KBM-7 (cell line): ENCODE measurements around the gene NATD1.
A peak's percentile ranks its signal among the peaks of the same experiment; 100 is the strongest.

Experiments used
- DNase-seq: peaks from one replicate; pipeline ENCODE4 v3.0.0-alpha.2; 2015
- in situ Hi-C: fragments of 300-500 bp; cut with MboI; formaldehyde crosslinking; loops from 2 replicates; pipeline ENCODE4 v1.14.3; 2020; ENCODE audit warnings: low sequenced_read_pairs, low pct_unique_long_range_greater_than_20kb, mixed read lengths

Gene NATD1

GRCh38 chr17:21291862-21292261, 38.7 kb upstream of the NATD1 start:
- in situ Hi-C loops = no loop called here
- DNase-seq = no peak

GRCh38 chr17:21291357-21291756, 38.1 kb upstream of the NATD1 start:
- in situ Hi-C loops = no loop called here
- no peak for DNase-seq

- DNase-seq = no peak
- in situ Hi-C loops = no loop called here
Measured at GRCh38 chr17:21289902-21290571, 36.8 kb upstream of the NATD1 start.

- in situ Hi-C loops = no loop called here
- no peak for DNase-seq
Measured at GRCh38 chr17:21289175-21289901, 36.1 kb upstream of the NATD1 start.

GRCh38 chr17:21288571-21289017, 35.4 kb upstream of the NATD1 start:
- DNase-seq = no peak
- in situ Hi-C loops = no loop called here

- DNase-seq = peak; percentile 89
- in situ Hi-C loops = no loop called here
Measured at GRCh38 chr17:21287703-21288449, 34.7 kb upstream of the NATD1 start.

GRCh38 chr17:21286909-21287702, 33.9 kb upstream of the NATD1 start:
- DNase-seq = no peak
- in situ Hi-C loops = no loop called here

- in situ Hi-C loops = no loop called here
- peak; percentile 77 for DNase-seq
Measured at GRCh38 chr17:21286066-21286770, 33.0 kb upstream of the NATD1 start.

- in situ Hi-C loops = no loop called here
- peak; percentile 31 for DNase-seq
Measured at GRCh38 chr17:21285164-21286065, 32.2 kb upstream of the NATD1 start.

- in situ Hi-C loops = no loop called here
- peak; percentile 99 for DNase-seq
Measured at GRCh38 chr17:21284319-21285163, 31.3 kb upstream of the NATD1 start, which contains the start of gene MAP2K3. TSS of gene MAP2K3 (plus strand) at chr17:21284711. CDS start at chr17:21284921, 210 bp downstream.

GRCh38 chr17:21283482-21284318, 30.5 kb upstream of the NATD1 start:
- no peak for DNase-seq
- in situ Hi-C loops = no loop called here

GRCh38 chr17:21282850-21283249, 29.6 kb upstream of the NATD1 start:
- no peak for DNase-seq
- in situ Hi-C loops = no loop called here

- in situ Hi-C loops = no loop called here
- DNase-seq = no peak
Measured at GRCh38 chr17:21282231-21282630, 29.0 kb upstream of the NATD1 start.

GRCh38 chr17:21280081-21280518, 26.9 kb upstream of the NATD1 start:
- in situ Hi-C loops = no loop called here

GRCh38 chr17:21279582-21279981, 26.4 kb upstream of the NATD1 start:
- DNase-seq = no peak

More at GRCh38 chr17:21280081-21280518, 26.9 kb upstream of the NATD1 start:
- DNase-seq = peak; percentile 85

GRCh38 chr17:21279198-21279535, 26.0 kb upstream of the NATD1 start:
- DNase-seq = no peak
- in situ Hi-C loops = no loop called here

More at GRCh38 chr17:21279582-21279981, 26.4 kb upstream of the NATD1 start:
- in situ Hi-C loops = no loop called here
